H1 (cell line): Measurements from ENCODE around the gene C1QA. TPM values are rescaled to one million over a fixed set of nuclear protein-coding genes. Genes with fewer than 3 reads are reported as not detected.
"Not testable (repeated sequence)": the region's sequence is repeated elsewhere in the genome, so short reads cannot be mapped to it uniquely, and the experiment has no call there.

Experiments
- CTCF ChIA-PET: fragments of 300-600 bp; sonication (Branson Sonifier 250); formaldehyde crosslinking; loops from one replicate; lab custom pipeline; 2021; ENCODE audit not compliant: partially characterized antibody; lab: Charles Lee
- POLR2A ChIA-PET: fragments of 300-600 bp; sonication (Branson Sonifier 250); formaldehyde crosslinking; loops from one replicate; lab custom pipeline; 2021; ENCODE audit warnings: inconsistent platforms; ENCODE audit not compliant: partially characterized antibody; lab: Charles Lee
- DNase-seq, 2 experiments: peaks; one replicate each; pipeline versions ENCODE4 v3.0.0 to v3.0.0-alpha.2; 2010 to 2022; ENCODE audit warnings: low spot score in 2 of 2, low read depth in 1 of 2, mixed read lengths in 1 of 2
- FAIRE-seq: peaks from 2 replicates; lab custom pipeline; 2011; peaks lifted over from hg19 to GRCh38; lab: Jason Lieb, UNC
- H2AFZ ChIP-seq: 2 replicates; pipeline ENCODE4 v1.8.1; 2012; ENCODE audit warnings: low read length, inconsistent platforms
- H2AK5ac ChIP-seq: 2 replicates; pipeline ENCODE4 v1.6.1; 2013; ENCODE audit warnings: low read depth, low read length
- H2BK120ac ChIP-seq: replicated peaks from 2 replicates; pipeline ENCODE3; 2013; ENCODE audit warnings: low read depth, low read length, inconsistent platforms
- H2BK12ac ChIP-seq: 2 replicates; pipeline ENCODE4 v1.6.1; 2013; ENCODE audit warnings: low read depth, low read length
- H2BK15ac ChIP-seq: 2 replicates; pipeline ENCODE4 v1.6.1; 2013; ENCODE audit warnings: low read length
- H2BK20ac ChIP-seq: 2 replicates; pipeline ENCODE4 v1.6.1; 2013; ENCODE audit warnings: low read length
- H2BK5ac ChIP-seq: 2 replicates; pipeline ENCODE4 v1.6.1; 2013; ENCODE audit warnings: low read depth, low read length
- H3K14ac ChIP-seq: 2 replicates; pipeline ENCODE4 v1.6.1; 2013; ENCODE audit warnings: inconsistent platforms; ENCODE audit not compliant: insufficient read length
- H3K18ac ChIP-seq: 2 replicates; pipeline ENCODE4 v1.6.1; 2013; ENCODE audit warnings: low read length; ENCODE audit errors: extremely low read depth
- H3K23ac ChIP-seq: 2 replicates; pipeline ENCODE4 v1.6.1; 2013; ENCODE audit warnings: inconsistent platforms; ENCODE audit not compliant: insufficient read length
- H3K23me2 ChIP-seq: 2 replicates; pipeline ENCODE4 v1.6.1; 2013; ENCODE audit warnings: low read depth, low read length
- H3K27ac ChIP-seq: 2 replicates; pipeline ENCODE4 v1.6.1; 2011; ENCODE audit warnings: low read depth, low read length, inconsistent platforms
- H3K27me3 ChIP-seq, 4 experiments: replicated peaks in 1 of 4; 1 replicate in 1 of 4; 2 replicates in 3 of 4; pipeline versions ENCODE4 v1.6.1 to v1.8.1; 2011 to 2013; ENCODE audit warnings: low read length in 3 of 4, mild to moderate bottlenecking in 3 of 4, inconsistent platforms in 2 of 4, mixed read lengths in 2 of 4, moderate library complexity in 1 of 4; ENCODE audit not compliant: control insufficient read depth in 3 of 4, insufficient read depth in 3 of 4; ENCODE audit errors: extremely low read depth in 1 of 4
- H3K36me3 ChIP-seq, 4 experiments: 2 replicates each; pipeline versions ENCODE4 v1.6.1 to v1.8.1; 2011 to 2013; ENCODE audit warnings: mild to moderate bottlenecking in 4 of 4, low read length in 3 of 4, moderate library complexity in 2 of 4, control low read depth in 1 of 4, inconsistent platforms in 1 of 4; ENCODE audit not compliant: insufficient read depth in 4 of 4, control insufficient read depth in 2 of 4
- H3K4ac ChIP-seq: replicated peaks from 2 replicates; pipeline ENCODE3; 2013; ENCODE audit warnings: low read length, low read depth, mixed read lengths, inconsistent platforms; ENCODE audit not compliant: insufficient read length
- H3K4me1 ChIP-seq, 4 experiments: replicated peaks in 1 of 4; 1 replicate in 1 of 4; 2 replicates in 3 of 4; pipeline versions ENCODE4 v1.6.1 to v1.8.1; 2011 to 2013; ENCODE audit warnings: low read length in 3 of 4, inconsistent platforms in 2 of 4, mixed read lengths in 1 of 4; ENCODE audit not compliant: insufficient read depth in 4 of 4, control insufficient read depth in 3 of 4
- H3K4me2 ChIP-seq, 2 experiments: 2 replicates each; pipeline versions ENCODE4 v1.6.1 to v1.8.1; 2011 to 2013; ENCODE audit warnings: low read depth in 2 of 2, low read length in 2 of 2, control low read depth in 1 of 2, inconsistent platforms in 1 of 2, mild to moderate bottlenecking in 1 of 2; ENCODE audit not compliant: insufficient read depth in 1 of 2
- H3K4me3 ChIP-seq, 4 experiments: fragments of 200-600, 300-600 bp in 1 of 4; sonication (generic), shearing (Covaris generic), sonication (Bioruptor Twin) in 1 of 4; 2 replicates each; pipeline versions ENCODE4 v1.5.1 to v1.8.1; 2011 to 2016; ENCODE audit warnings: low read length in 4 of 4, low read depth in 3 of 4, control low read depth in 2 of 4, inconsistent platforms in 2 of 4, mild to moderate bottlenecking in 2 of 4, mixed read lengths in 1 of 4, moderate library complexity in 1 of 4; ENCODE audit not compliant: insufficient read depth in 2 of 4; ENCODE audit errors: extremely low read depth in 1 of 4
- H3K56ac ChIP-seq: replicated peaks from 2 replicates; pipeline ENCODE3; 2013; ENCODE audit warnings: low read depth, mild to moderate bottlenecking, mixed read lengths, low read length, inconsistent platforms; ENCODE audit not compliant: insufficient read length
- H3K79me1 ChIP-seq: 2 replicates; pipeline ENCODE4 v1.6.1; 2013; ENCODE audit warnings: low read depth, low read length, control low read depth
- H3K79me2 ChIP-seq, 2 experiments: 2 replicates each; pipeline versions ENCODE4 v1.6.1 to v1.8.1; 2012 to 2013; ENCODE audit warnings: low read length in 2 of 2, mild to moderate bottlenecking in 2 of 2, inconsistent platforms in 1 of 2; ENCODE audit not compliant: insufficient read depth in 2 of 2, control insufficient read depth in 1 of 2
- H3K9ac ChIP-seq, 4 experiments: replicated peaks in 1 of 4; 1 replicate in 1 of 4; 2 replicates in 3 of 4; pipeline versions ENCODE4 v1.6.1 to v1.8.1; 2011 to 2013; ENCODE audit warnings: low read depth in 3 of 4, low read length in 3 of 4, control low read depth in 2 of 4, mild to moderate bottlenecking in 2 of 4, moderate library complexity in 2 of 4, inconsistent platforms in 1 of 4; ENCODE audit errors: extremely low read depth in 1 of 4
- H3K9me3 ChIP-seq, 2 experiments: 2 replicates each; pipeline versions ENCODE4 v1.6.1 to v1.8.1; 2012 to 2013; ENCODE audit warnings: mild to moderate bottlenecking in 2 of 2, moderate library complexity in 2 of 2, control low read depth in 1 of 2, inconsistent platforms in 1 of 2, low read depth in 1 of 2, low read length in 1 of 2, mixed read lengths in 1 of 2; ENCODE audit not compliant: insufficient read depth in 2 of 2
- H4K20me1 ChIP-seq, 2 experiments: replicated peaks in 1 of 2; 2 replicates each; pipeline versions ENCODE3 to v1.8.1; 2011 to 2013; ENCODE audit warnings: inconsistent platforms in 2 of 2, low read length in 2 of 2, mild to moderate bottlenecking in 1 of 2; ENCODE audit not compliant: insufficient read depth in 2 of 2, control insufficient read depth in 1 of 2
- H4K5ac ChIP-seq: 2 replicates; pipeline ENCODE4 v1.6.1; 2013; ENCODE audit warnings: low read length, low read depth, mixed read lengths, inconsistent platforms; ENCODE audit not compliant: insufficient read length
- H4K8ac ChIP-seq: 2 replicates; pipeline ENCODE4 v1.8.0; 2013; ENCODE audit warnings: mild to moderate bottlenecking, moderate library complexity, low read length, inconsistent platforms; ENCODE audit not compliant: insufficient read depth; ENCODE audit errors: extremely low read depth
- H4K91ac ChIP-seq: replicated peaks from 2 replicates; pipeline ENCODE3; 2013; ENCODE audit warnings: low read length, mixed read lengths, inconsistent platforms; ENCODE audit not compliant: insufficient read length
- WGBS, 2 experiments: shearing (Covaris generic) in 1 of 2; methylation state at CpG; one replicate each; pipeline versions ENCODE4 v1.1.6 to v1.1.7; 2013 to 2015; ENCODE audit warnings: low lambda C conversion rate in 2 of 2, mixed read lengths in 2 of 2, inconsistent platforms in 1 of 2, low coverage in 1 of 2, missing lambda C conversion rate in 1 of 2; ENCODE audit not compliant: insufficient replicate concordance in 2 of 2, insufficient coverage in 1 of 2, insufficient read length in 1 of 2; ENCODE audit errors: extremely low coverage in 1 of 2, missing lambda C conversion rate in 1 of 2; 5-methylcytosine and 5-hydroxymethylcytosine counted together
- polyA plus RNA-seq, 7 experiments: library from polyadenylated mRNA; depleted of rRNA in 3 of 7; stranded (reverse) in 5 of 7; unstranded in 2 of 7; fragments of >200 nt in 5 of 7; fragments of 200-250 nt in 2 of 7; gene quantifications; 1 replicate in 5 of 7; 2 replicates in 1 of 7; 4 replicates in 1 of 7; pipeline versions ENCODE4 v1.2.1 to v1.2.3, GENCODE V29; 2011 to 2013; ENCODE audit warnings: missing spikeins in 2 of 7, mixed read lengths in 2 of 7
- total RNA-seq: library from RNA; stranded (reverse); fragmentation: NEBNext Ultra II Directional; extraction: Animal tissue kit (Norgen Biotek cat#: 25700); gene quantifications from 2 replicates; pipeline ENCODE4 v1.2.1, GENCODE V29; 2021

The C1QA gene
- total and polyA plus RNA-seq, 2 of the 8 experiments (the other 6 are each of a cell fraction or from before 2014, with no cell fraction given): not detected

DNA sequence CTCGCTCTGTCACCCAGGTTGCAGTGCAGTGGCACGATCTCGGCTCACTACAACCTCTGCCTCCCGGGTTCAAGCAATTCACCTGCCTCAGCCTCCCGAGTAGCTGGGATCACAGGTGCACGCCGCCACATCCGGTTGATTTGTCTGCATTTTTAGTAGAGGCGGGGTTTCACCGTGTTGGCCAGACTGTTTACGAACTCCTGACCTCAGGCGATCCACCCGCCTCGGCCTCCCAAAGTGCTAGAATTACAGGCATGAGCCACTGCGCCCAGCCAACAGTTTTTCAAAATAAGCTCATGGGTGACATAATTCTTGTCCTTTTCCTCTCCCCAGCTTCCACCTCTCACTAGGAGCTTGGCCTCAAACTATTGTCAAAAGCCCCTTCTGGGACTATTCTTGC lies 39.7 kb downstream of the C1QA start:
- H3K23ac ChIP-seq, H3K9ac ChIP-seq, H4K8ac ChIP-seq, H3K56ac ChIP-seq, H3K18ac ChIP-seq, FAIRE-seq, H3K4ac ChIP-seq, H3K4me3 ChIP-seq, H2BK15ac ChIP-seq, H3K79me1 ChIP-seq, H3K27me3 ChIP-seq, H4K5ac ChIP-seq, H2BK12ac ChIP-seq, H3K9me3 ChIP-seq, H4K91ac ChIP-seq, H2AK5ac ChIP-seq, H2BK5ac ChIP-seq, H2AFZ ChIP-seq, H3K4me2 ChIP-seq, H3K79me2 ChIP-seq, H2BK20ac ChIP-seq, H3K36me3 ChIP-seq, H3K14ac ChIP-seq, H3K27ac ChIP-seq, DNase-seq, H2BK120ac ChIP-seq: not testable (repeated sequence)
- Histone ChIP-seq H3K4me1 (peaks cover 0 to 15% (median 7%) of the 10 kb centered on the region in 4 experiments; a peak in 4 of 7 replicates), H4K20me1 (peaks cover 0 to 11% of the 10 kb centered on the region in 2 experiments), H3K23me2 (peaks cover 12% of the 10 kb centered on the region; the same call in 1 of the 2 replicates)
- POLR2A ChIA-PET: interaction anchor here (0.8 kb wide), 1 partner anchor 13 kb away, joined by 3 read pairs; no protein-coding TSS in a partner anchor
- CTCF ChIA-PET: interaction anchor here (0.6 to 4.5 kb wide), 16 partner anchors 8 to 519 kb away, joined by 3 to 27 read pairs (median 4); no protein-coding TSS in a partner anchor
- 95% methylated on average over 15 of the region's 15 CpGs; no CpG with 5 or more reads in 1 of the 2 experiments for WGBS, 2 experiments
